ENCODE data around the gene FRMD1.

FRMD1 gene

GRCh38 chr6:168025831-168026710 is 52.9 kb downstream of the FRMD1 start:
- Histone ChIP-seq H3K4me1 (ENCODE audit: insufficient read depth, low read length) (no peaks in the 10 kb centered on the region), H4K20me1 (ENCODE audit: insufficient read depth, low read length) (no peaks in the 10 kb centered on the region), H3K79me2 (ENCODE audit: insufficient read depth, low read length) (no peaks in the 10 kb centered on the region), H3K9ac (ENCODE audit: low read depth, low read length) (no peak overlapping the region), H2AFZ (ENCODE audit: low read depth, low read length) (no peak overlapping the region), H3K9me3 (ENCODE audit: insufficient read depth, low read length, severe bottlenecking) (no peaks in the 10 kb centered on the region), H3K36me3 (ENCODE audit: insufficient read depth, low read length) (no peaks in the 10 kb centered on the region), H3K27ac (ENCODE audit: low read length) (no peak overlapping the region), H3K4me3 (ENCODE audit: low read depth in 1 of 2, low read length in 2 of 2) (no peak overlapping the region), H3K27me3 (ENCODE audit: insufficient read depth, low read length, poor library complexity) (no peaks in the 10 kb centered on the region), H3K4me2 (ENCODE audit: insufficient read depth, low read length) (no peak overlapping the region)
- TF ChIP-seq EZH2 (IDR thresholded peaks at IDR 0.05; ENCODE audit: borderline replicate concordance, low read depth, low read length, severe bottlenecking) (no peak), CTCF (IDR thresholded peaks at IDR 0.05; ENCODE audit: borderline replicate concordance, extremely low read depth, low read length, poor library complexity, severe bottlenecking) (no peak)
- no peak for ATAC-seq (ENCODE audit: insufficient read depth, low read depth)
- no peak for DNase-seq

GRCh38 chr6:168024951-168025510 is 54.0 kb downstream of the FRMD1 start:
- no peak for ATAC-seq (ENCODE audit: insufficient read depth, low read depth)
- H3K27ac ChIP-seq (ENCODE audit: low read length) = no peak overlapping the region

GRCh38 chr6:168022488-168023321 is 56.3 kb downstream of the FRMD1 start:
- TF ChIP-seq CTCF (IDR thresholded peaks at IDR 0.05; ENCODE audit: borderline replicate concordance, extremely low read depth, low read length, poor library complexity, severe bottlenecking) (no peak), EZH2 (IDR thresholded peaks at IDR 0.05; ENCODE audit: borderline replicate concordance, low read depth, low read length, severe bottlenecking) (no peak)
- Histone ChIP-seq H3K4me2 (ENCODE audit: insufficient read depth, low read length) (no peak overlapping the region), H3K9ac (ENCODE audit: low read depth, low read length) (no peak overlapping the region), H3K79me2 (ENCODE audit: insufficient read depth, low read length) (no peaks in the 10 kb centered on the region), H4K20me1 (ENCODE audit: insufficient read depth, low read length) (no peaks in the 10 kb centered on the region), H3K27me3 (ENCODE audit: insufficient read depth, low read length, poor library complexity) (no peaks in the 10 kb centered on the region), H3K4me1 (ENCODE audit: insufficient read depth, low read length) (no peaks in the 10 kb centered on the region), H3K36me3 (ENCODE audit: insufficient read depth, low read length) (no peaks in the 10 kb centered on the region), H2AFZ (ENCODE audit: low read depth, low read length) (no peak overlapping the region), H3K4me3 (ENCODE audit: low read depth in 1 of 2, low read length in 2 of 2) (no peak overlapping the region), H3K27ac (ENCODE audit: low read length) (no peak overlapping the region), H3K9me3 (ENCODE audit: insufficient read depth, low read length, severe bottlenecking) (no peaks in the 10 kb centered on the region)
- ATAC-seq (ENCODE audit: insufficient read depth, low read depth) = no peak
- no peak for DNase-seq

More at GRCh38 chr6:168024951-168025510, 54.0 kb downstream of the FRMD1 start:
- Histone ChIP-seq H3K36me3 (ENCODE audit: insufficient read depth, low read length) (no peaks in the 10 kb centered on the region), H2AFZ (ENCODE audit: low read depth, low read length) (no peak overlapping the region), H3K9ac (ENCODE audit: low read depth, low read length) (no peak overlapping the region), H3K9me3 (ENCODE audit: insufficient read depth, low read length, severe bottlenecking) (no peaks in the 10 kb centered on the region), H3K27me3 (ENCODE audit: insufficient read depth, low read length, poor library complexity) (no peaks in the 10 kb centered on the region), H3K4me3 (ENCODE audit: low read depth in 1 of 2, low read length in 2 of 2) (no peak overlapping the region), H4K20me1 (ENCODE audit: insufficient read depth, low read length) (no peaks in the 10 kb centered on the region), H3K79me2 (ENCODE audit: insufficient read depth, low read length) (no peaks in the 10 kb centered on the region), H3K4me1 (ENCODE audit: insufficient read depth, low read length) (no peaks in the 10 kb centered on the region), H3K4me2 (ENCODE audit: insufficient read depth, low read length) (no peak overlapping the region)
- DNase-seq = no peak
- TF ChIP-seq EZH2 (IDR thresholded peaks at IDR 0.05; ENCODE audit: borderline replicate concordance, low read depth, low read length, severe bottlenecking) (no peak), CTCF (IDR thresholded peaks at IDR 0.05; ENCODE audit: borderline replicate concordance, extremely low read depth, low read length, poor library complexity, severe bottlenecking) (no peak)
